IMR-90 (cell line): ENCODE data around the gene LCN10. TPM values are rescaled to one million over a fixed set of nuclear protein-coding genes. Genes with fewer than 3 reads are reported as not detected.

Experiments
- ATAC-seq: fragments of 200-7000 bp; cut with Tn5 transposase; 2 replicates; pipeline ENCODE4 v1.9.1; 2020; ENCODE audit warnings: low read depth, mild to moderate bottlenecking, moderate library complexity
- BruUV-seq: library from RNA; stranded (reverse); fragments of 400-500 nt; replicated peaks from 2 replicates; lab custom pipeline; 2021; lab: Mats Ljungman, UMichigan
- CTCF ChIA-PET: fragments of 300-600 bp; formaldehyde crosslinking; extraction: SDS; loops from one replicate; lab custom pipeline; 2021; ENCODE audit warnings: antibody characterized with exemption; lab: Yijun Ruan, JAX
- POLR2A ChIA-PET: fragments of 300-600 bp; sonication (Branson Sonifier 250); formaldehyde crosslinking; loops from one replicate; lab custom pipeline; 2022; ENCODE audit warnings: antibody characterized with exemption; ENCODE audit not compliant: unreplicated experiment; lab: Charles Lee
- DNase-seq: peaks from one replicate; pipeline ENCODE4 v3.0.0; 2013
- H2AFZ ChIP-seq: replicated peaks from 2 replicates; pipeline ENCODE3; 2013; ENCODE audit warnings: low read length, mild to moderate bottlenecking; ENCODE audit not compliant: poor library complexity
- H2AK5ac ChIP-seq: 2 replicates; pipeline ENCODE4 v1.6.1; 2013; ENCODE audit warnings: low read depth, low read length, inconsistent platforms
- H2AK9ac ChIP-seq: replicated peaks from 2 replicates; pipeline ENCODE3; 2013; ENCODE audit warnings: mild to moderate bottlenecking, low read depth, low read length, moderate library complexity; ENCODE audit not compliant: poor library complexity
- H2BK120ac ChIP-seq: 2 replicates; pipeline ENCODE4 v1.6.1; 2013; ENCODE audit warnings: low read depth, low read length, inconsistent platforms
- H2BK15ac ChIP-seq: 3 replicates; pipeline ENCODE4 v1.6.1; 2013; ENCODE audit warnings: low read depth, low read length, inconsistent platforms
- H2BK20ac ChIP-seq: 2 replicates; pipeline ENCODE4 v1.6.1; 2013; ENCODE audit warnings: low read depth, mild to moderate bottlenecking, inconsistent platforms, low read length, moderate library complexity
- H2BK5ac ChIP-seq: 2 replicates; pipeline ENCODE4 v1.6.1; 2013; ENCODE audit warnings: mild to moderate bottlenecking, low read depth, low read length, inconsistent platforms; ENCODE audit not compliant: poor library complexity, severe bottlenecking
- H3K14ac ChIP-seq: replicated peaks from 2 replicates; pipeline ENCODE4 v1.6.1; 2013; ENCODE audit warnings: low read depth, low read length, inconsistent platforms
- H3K18ac ChIP-seq: 2 replicates; pipeline ENCODE4 v1.6.1; 2013; ENCODE audit warnings: low read depth, low read length, control low read depth
- H3K23ac ChIP-seq: 2 replicates; pipeline ENCODE4 v1.6.1; 2013; ENCODE audit warnings: low read depth, low read length, inconsistent platforms
- H3K27ac ChIP-seq: 2 replicates; pipeline ENCODE4 v1.5.1; 2013; ENCODE audit warnings: mild to moderate bottlenecking, control low read depth, low read length; ENCODE audit not compliant: insufficient read depth
- H3K27me3 ChIP-seq: 2 replicates; pipeline ENCODE4 v1.6.1; 2013; ENCODE audit warnings: low read length; ENCODE audit not compliant: control insufficient read depth, insufficient read depth
- H3K36me3 ChIP-seq: 2 replicates; pipeline ENCODE4 v1.6.1; 2013; ENCODE audit warnings: low read length, mixed read lengths; ENCODE audit not compliant: control insufficient read depth, insufficient read depth
- H3K4ac ChIP-seq: 2 replicates; pipeline ENCODE4 v1.6.1; 2013; ENCODE audit warnings: low read depth, low read length, inconsistent platforms
- H3K4me1 ChIP-seq: 2 replicates; pipeline ENCODE4 v1.6.1; 2013; ENCODE audit warnings: low read length, mixed read lengths; ENCODE audit not compliant: control insufficient read depth, insufficient read depth
- H3K4me2 ChIP-seq: 2 replicates; pipeline ENCODE4 v1.6.1; 2013; ENCODE audit warnings: low read depth, mild to moderate bottlenecking, control low read depth, low read length, moderate library complexity
- H3K4me3 ChIP-seq: 2 replicates; pipeline ENCODE4 v1.5.1; 2013; ENCODE audit warnings: low read depth, mild to moderate bottlenecking, control low read depth, low read length, moderate library complexity; ENCODE audit not compliant: insufficient read depth
- H3K56ac ChIP-seq: 2 replicates; pipeline ENCODE4 v1.6.1; 2013; ENCODE audit warnings: low read length, inconsistent platforms; ENCODE audit not compliant: insufficient read depth; ENCODE audit errors: extremely low read depth
- H3K79me1 ChIP-seq, 2 experiments: 2 replicates each; pipeline ENCODE4 v1.6.1; 2013; ENCODE audit warnings: low read length in 2 of 2, inconsistent platforms in 1 of 2, low read depth in 1 of 2
- H3K9ac ChIP-seq: 2 replicates; pipeline ENCODE4 v1.6.1; 2013; ENCODE audit warnings: low read depth, low read length, control low read depth
- H3K9me1 ChIP-seq: 2 replicates; pipeline ENCODE4 v1.6.1; 2013; ENCODE audit warnings: low read length, inconsistent platforms; ENCODE audit not compliant: insufficient read depth
- H3K9me3 ChIP-seq: 2 replicates; pipeline ENCODE4 v1.6.1; 2013; ENCODE audit warnings: low read length; ENCODE audit not compliant: control insufficient read depth, insufficient read depth
- H4K20me1 ChIP-seq: 2 replicates; pipeline ENCODE4 v1.6.1; 2013; ENCODE audit warnings: low read length, inconsistent platforms; ENCODE audit not compliant: insufficient read depth
- H4K5ac ChIP-seq: 2 replicates; pipeline ENCODE4 v1.6.1; 2013; ENCODE audit warnings: mild to moderate bottlenecking, low read depth, low read length, control low read depth
- H4K8ac ChIP-seq, 2 experiments: 2 replicates each; pipeline ENCODE4 v1.6.1; 2013; ENCODE audit warnings: low read depth in 2 of 2, low read length in 2 of 2, control low read depth in 1 of 2, inconsistent platforms in 1 of 2
- H4K91ac ChIP-seq: 2 replicates; pipeline ENCODE4 v1.6.1; 2013; ENCODE audit warnings: low read depth, low read length, inconsistent platforms; ENCODE audit not compliant: insufficient read depth
- CEBPB ChIP-seq: IDR thresholded peaks from 2 replicates; pipeline ENCODE4 v1.6.1; 2012; ENCODE audit warnings: low read depth, low read length, improper control_type of control experiment
- MAZ ChIP-seq: IDR thresholded peaks from 2 replicates; pipeline ENCODE4 v1.6.1; 2012; ENCODE audit warnings: low read depth, mild to moderate bottlenecking, low read length, improper control_type of control experiment, moderate library complexity, borderline replicate concordance
- MXI1 ChIP-seq: IDR thresholded peaks from 2 replicates; pipeline ENCODE4 v1.6.1; 2012; ENCODE audit warnings: low read depth, mild to moderate bottlenecking, low read length, moderate library complexity, borderline replicate concordance
- NFE2L2 ChIP-seq: fragments of 150-350 bp; IDR thresholded peaks from 2 replicates; pipeline ENCODE4 v1.6.1; 2016; ENCODE audit warnings: low read depth, mild to moderate bottlenecking, low read length
- RAD21 ChIP-seq: IDR thresholded peaks from 2 replicates; pipeline ENCODE4 v1.6.1; 2012; ENCODE audit warnings: low read length, improper control_type of control experiment
- RCOR1 ChIP-seq: IDR thresholded peaks from 2 replicates; pipeline ENCODE4 v1.6.1; 2012; ENCODE audit warnings: mild to moderate bottlenecking, low read length, improper control_type of control experiment; ENCODE audit not compliant: insufficient replicate concordance
- RFX5 ChIP-seq: IDR thresholded peaks from 2 replicates; pipeline ENCODE4 v1.8.0; 2012; ENCODE audit warnings: low read depth, mild to moderate bottlenecking, low read length, moderate library complexity
- WGBS, 2 experiments: methylation state at CpG; one replicate each; pipeline versions ENCODE4 v1.1.5 to v1.1.7; 2013; ENCODE audit warnings: missing lambda C conversion rate in 2 of 2; ENCODE audit not compliant: insufficient read length in 1 of 2; ENCODE audit errors: extremely low coverage in 2 of 2; 5-methylcytosine and 5-hydroxymethylcytosine counted together
- dilution Hi-C: fragments of 300-500 bp; cut with HindIII; formaldehyde crosslinking; loops from one replicate; pipeline ENCODE4 v1.14.3; 2018; ENCODE audit warnings: low sequenced_read_pairs; ENCODE audit not compliant: unreplicated experiment
- in situ Hi-C: fragments of 300-500 bp; cut with MboI; formaldehyde crosslinking; loops from 3 replicates; pipeline ENCODE4 v1.14.3; 2019; ENCODE audit warnings: low sequenced_read_pairs, inconsistent platforms, mixed read lengths
- intact Hi-C: fragments of 100-400 bp; cut with micrococcal nuclease; formaldehyde crosslinking; loops from 2 replicates; pipeline ENCODE4 v1.10.0; 2022
- polyA plus RNA-seq, 3 experiments: library from polyadenylated mRNA; depleted of rRNA; stranded (reverse); fragments of >200 nt; gene quantifications; 2 replicates each; pipeline ENCODE4 v1.2.3, GENCODE V29; 2012; ENCODE audit warnings: low replicate concordance in 1 of 3
- total RNA-seq: library from RNA; depleted of rRNA; stranded (reverse); fragments of >200 nt; gene quantifications from 2 replicates; pipeline ENCODE4 v1.2.3, GENCODE V29; 2012
- TF ChIP-seq, protein P1 (sequence below): fragments of 150-350 bp; IDR thresholded peaks from 2 replicates; pipeline ENCODE4 v1.6.1; 2016; ENCODE audit warnings: low read depth, mild to moderate bottlenecking, low read length, moderate library complexity, borderline replicate concordance
- TF ChIP-seq, protein P2 (sequence below): fragments of 150-350 bp; IDR thresholded peaks from 2 replicates; pipeline ENCODE4 v1.6.1; 2017; ENCODE audit warnings: mild to moderate bottlenecking, antibody characterized with exemption, low read length, low read depth

The LCN10 gene
- total and polyA plus RNA-seq, 2 of the 4 experiments (the other 2 are of a cell fraction): not detected

DNA sequence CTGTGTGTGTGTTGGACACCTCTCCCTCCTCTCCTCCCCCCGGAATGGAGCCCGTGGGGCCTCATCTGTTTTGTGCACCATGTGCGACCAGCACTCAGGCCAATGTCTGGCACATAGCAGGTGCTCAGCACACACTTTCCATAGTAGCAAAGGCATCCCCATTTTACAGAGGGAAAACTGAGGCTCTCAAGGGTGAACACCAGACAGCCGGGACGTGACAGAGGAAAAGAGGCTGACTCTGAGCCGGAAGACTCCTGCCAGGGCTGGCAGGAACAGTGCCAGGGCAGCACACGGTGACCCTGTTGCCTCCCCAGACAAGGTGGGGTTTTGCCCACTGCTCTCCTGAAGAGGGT, 53.7 kb downstream of the LCN10 start:
- no CpG with 5 or more reads among the region's 7 CpGs for WGBS, 2 experiments
- H3K56ac ChIP-seq: no peak overlapping the region
- DNase-seq (no peak), ATAC-seq (no peak)
- BruUV-seq: no TSS peak
- H2AK5ac ChIP-seq: no peak overlapping the region; the same call in 1 of the 2 replicates
- H4K8ac ChIP-seq: no peak overlapping the region
- H3K4me1 ChIP-seq: peaks cover 4% of the 10 kb centered on the region
- no peak overlapping the region for H3K27ac ChIP-seq
- H3K9me3 ChIP-seq: no peaks in the 10 kb centered on the region
- intact Hi-C loops (no loop called here), in situ Hi-C loops (no loop called here), dilution Hi-C loops (no loop called here)
- no peak overlapping the region for H4K5ac ChIP-seq
- H2BK15ac ChIP-seq: no peak overlapping the region
- no peak overlapping the region for H2AK9ac ChIP-seq
- no peaks in the 10 kb centered on the region for H3K9me1 ChIP-seq
- H3K9ac ChIP-seq: no peak overlapping the region
- no peak overlapping the region for H2BK20ac ChIP-seq
- H3K23ac ChIP-seq: no peak overlapping the region
- no peak overlapping the region for H3K18ac ChIP-seq
- H3K4me3 ChIP-seq: no peak overlapping the region
- H4K20me1 ChIP-seq: peaks cover 3% of the 10 kb centered on the region; the same call in 1 of the 2 replicates
- H3K27me3 ChIP-seq: no peaks in the 10 kb centered on the region; the same call in 1 of the 2 replicates
- no peak overlapping the region for H2BK120ac ChIP-seq
- H3K79me1 ChIP-seq: peaks cover 16 to 21% of the 10 kb centered on the region in 2 experiments; a peak in 3 of 4 replicates
- H3K36me3 ChIP-seq: no peaks in the 10 kb centered on the region
- no peak overlapping the region for H4K91ac ChIP-seq
- H3K4me2 ChIP-seq: no peak overlapping the region
- no peak overlapping the region for H3K14ac ChIP-seq
- H3K4ac ChIP-seq: no peak overlapping the region
- TF ChIP-seq MXI1 (no peak), CEBPB (no peak), NFE2L2 (no peak), MAZ (no peak), RCOR1 (no peak), RAD21 (no peak), RFX5 (no peak)
- TF ChIP-seq, protein P1, sequence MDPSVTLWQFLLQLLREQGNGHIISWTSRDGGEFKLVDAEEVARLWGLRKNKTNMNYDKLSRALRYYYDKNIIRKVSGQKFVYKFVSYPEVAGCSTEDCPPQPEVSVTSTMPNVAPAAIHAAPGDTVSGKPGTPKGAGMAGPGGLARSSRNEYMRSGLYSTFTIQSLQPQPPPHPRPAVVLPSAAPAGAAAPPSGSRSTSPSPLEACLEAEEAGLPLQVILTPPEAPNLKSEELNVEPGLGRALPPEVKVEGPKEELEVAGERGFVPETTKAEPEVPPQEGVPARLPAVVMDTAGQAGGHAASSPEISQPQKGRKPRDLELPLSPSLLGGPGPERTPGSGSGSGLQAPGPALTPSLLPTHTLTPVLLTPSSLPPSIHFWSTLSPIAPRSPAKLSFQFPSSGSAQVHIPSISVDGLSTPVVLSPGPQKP: no peak
- TF ChIP-seq, protein P2, sequence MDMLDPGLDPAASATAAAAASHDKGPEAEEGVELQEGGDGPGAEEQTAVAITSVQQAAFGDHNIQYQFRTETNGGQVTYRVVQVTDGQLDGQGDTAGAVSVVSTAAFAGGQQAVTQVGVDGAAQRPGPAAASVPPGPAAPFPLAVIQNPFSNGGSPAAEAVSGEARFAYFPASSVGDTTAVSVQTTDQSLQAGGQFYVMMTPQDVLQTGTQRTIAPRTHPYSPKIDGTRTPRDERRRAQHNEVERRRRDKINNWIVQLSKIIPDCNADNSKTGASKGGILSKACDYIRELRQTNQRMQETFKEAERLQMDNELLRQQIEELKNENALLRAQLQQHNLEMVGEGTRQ: no peak
- no peak overlapping the region for H2AFZ ChIP-seq
- H2BK5ac ChIP-seq: no peak overlapping the region
- ChIA-PET POLR2A (no interaction called here), CTCF (no interaction called here)
